ENCODE data around the gene CXorf38.

- no peak for TF ChIP-seq CTCF (IDR thresholded peaks at IDR 0.05; ENCODE audit: control extremely low read depth in 1 of 3, insufficient read depth in 1 of 3, low read depth in 1 of 3, low read length in 3 of 3)
- no peak for TF ChIP-seq SIN3A (conservative IDR thresholded peaks at IDR 0.05 in 1 of 2, IDR thresholded peaks at IDR 0.05 in 1 of 2; ENCODE audit: low read depth in 1 of 2, low read length in 2 of 2)
- TF ChIP-seq, protein P1, sequence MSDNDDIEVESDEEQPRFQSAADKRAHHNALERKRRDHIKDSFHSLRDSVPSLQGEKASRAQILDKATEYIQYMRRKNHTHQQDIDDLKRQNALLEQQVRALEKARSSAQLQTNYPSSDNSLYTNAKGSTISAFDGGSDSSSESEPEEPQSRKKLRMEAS (IDR thresholded peaks at IDR 0.05): no peak
- no peak for TF ChIP-seq POLR2A (IDR thresholded peaks at IDR 0.05; ENCODE audit: control extremely low read depth in 1 of 2, low read depth in 2 of 2, low read length in 2 of 2)
- no peak for TF ChIP-seq NRF1 (IDR thresholded peaks at IDR 0.05; ENCODE audit: low read depth, low read length)
- TF ChIP-seq FOSL1 (IDR thresholded peaks at IDR 0.05; ENCODE audit: insufficient read depth, low read depth, low read length): no peak
- TF ChIP-seq CREB1 (IDR thresholded peaks at IDR 0.05): no peak
- no peak for TF ChIP-seq CTBP2 (IDR thresholded peaks at IDR 0.05; ENCODE audit: borderline replicate concordance, insufficient read depth, insufficient read length, low read length)
- no peak for TF ChIP-seq EP300 (IDR thresholded peaks at IDR 0.05; ENCODE audit: borderline replicate concordance in 1 of 2, low read depth in 2 of 2, low read length in 2 of 2)
- no peak for TF ChIP-seq JUN (IDR thresholded peaks at IDR 0.05; ENCODE audit: low read depth, low read length)
- no peak for TF ChIP-seq EZH2 (IDR thresholded peaks at IDR 0.05; ENCODE audit: low read depth, low read length, severe bottlenecking)
- no peak for TF ChIP-seq KDM5A (IDR thresholded peaks at IDR 0.05; ENCODE audit: low read length)
Observed at GRCh38 chrX:40646489-40647306, 663 bp downstream of the CXorf38 start.

All from H1 (cell line).